ENCODE measurements around the gene TBC1D14.

The TBC1D14 gene

DNA sequence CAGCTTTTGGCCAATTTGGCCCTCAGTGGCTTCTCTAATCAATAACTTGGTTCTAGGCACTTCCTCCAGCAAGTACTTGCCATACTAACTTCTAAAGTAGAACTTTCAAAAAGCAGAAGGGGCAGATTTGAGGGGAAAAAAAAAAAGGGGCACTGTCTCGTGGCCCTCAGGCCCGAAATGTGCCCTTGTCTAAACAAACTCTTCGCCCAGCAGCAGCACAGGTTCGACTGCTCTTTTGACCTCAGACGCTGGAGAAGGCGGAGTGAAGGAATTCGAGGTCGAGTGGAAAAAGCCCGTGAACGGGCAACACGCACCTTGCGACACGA, 157.5 kb downstream of the TBC1D14 start:
- peak overlapping the region; percentile 88 for H3K27ac ChIP-seq

DNA sequence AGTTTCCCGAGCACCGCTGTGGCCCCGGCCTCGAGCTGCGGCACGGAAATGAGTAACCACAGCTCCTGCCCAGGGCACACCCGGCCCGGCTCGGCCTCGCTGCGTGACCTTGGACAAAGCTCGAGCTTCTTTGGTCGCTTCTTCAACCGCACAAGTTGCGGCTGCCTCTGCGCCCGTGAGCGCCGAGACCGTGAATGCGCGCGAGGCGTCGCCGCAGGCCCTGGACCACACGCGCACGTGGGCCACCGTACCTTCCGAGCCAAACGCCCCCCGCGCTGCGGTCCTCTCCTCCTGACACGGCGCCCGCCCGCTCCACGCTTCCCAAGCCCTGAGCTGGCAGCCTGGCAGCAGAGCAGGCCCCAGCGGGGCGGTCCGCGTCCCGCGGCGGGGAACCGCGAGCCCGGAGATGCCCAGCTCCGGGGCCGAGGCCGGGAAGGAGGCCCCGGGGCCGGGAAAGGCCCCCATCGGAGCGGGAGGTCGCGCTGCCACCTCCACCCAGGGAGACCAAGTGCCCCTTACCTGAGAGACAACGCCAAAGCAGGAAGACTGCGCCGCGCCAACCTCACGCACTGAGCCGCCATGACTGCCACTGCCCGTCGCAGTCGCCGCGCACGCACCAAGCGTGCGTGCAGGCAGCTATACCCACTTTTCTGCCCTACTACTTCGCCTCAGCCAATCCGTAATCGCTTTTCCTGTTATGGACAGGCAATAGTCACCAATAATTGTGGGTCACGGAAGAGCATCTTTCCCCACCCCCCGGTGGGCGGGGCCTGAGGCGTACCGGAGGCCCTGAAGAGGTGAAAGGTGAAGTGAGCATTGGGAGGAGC, 158.0 kb downstream of the TBC1D14 start, which contains the start of gene GRPEL1:
Gene GRPEL1 (minus strand): TSS at position 613 of the 827 bp plus-strand sequence. CDS start 32 bp downstream, at position 581.
- TF ChIP-seq, protein P1, sequence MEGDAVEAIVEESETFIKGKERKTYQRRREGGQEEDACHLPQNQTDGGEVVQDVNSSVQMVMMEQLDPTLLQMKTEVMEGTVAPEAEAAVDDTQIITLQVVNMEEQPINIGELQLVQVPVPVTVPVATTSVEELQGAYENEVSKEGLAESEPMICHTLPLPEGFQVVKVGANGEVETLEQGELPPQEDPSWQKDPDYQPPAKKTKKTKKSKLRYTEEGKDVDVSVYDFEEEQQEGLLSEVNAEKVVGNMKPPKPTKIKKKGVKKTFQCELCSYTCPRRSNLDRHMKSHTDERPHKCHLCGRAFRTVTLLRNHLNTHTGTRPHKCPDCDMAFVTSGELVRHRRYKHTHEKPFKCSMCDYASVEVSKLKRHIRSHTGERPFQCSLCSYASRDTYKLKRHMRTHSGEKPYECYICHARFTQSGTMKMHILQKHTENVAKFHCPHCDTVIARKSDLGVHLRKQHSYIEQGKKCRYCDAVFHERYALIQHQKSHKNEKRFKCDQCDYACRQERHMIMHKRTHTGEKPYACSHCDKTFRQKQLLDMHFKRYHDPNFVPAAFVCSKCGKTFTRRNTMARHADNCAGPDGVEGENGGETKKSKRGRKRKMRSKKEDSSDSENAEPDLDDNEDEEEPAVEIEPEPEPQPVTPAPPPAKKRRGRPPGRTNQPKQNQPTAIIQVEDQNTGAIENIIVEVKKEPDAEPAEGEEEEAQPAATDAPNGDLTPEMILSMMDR (conservative IDR thresholded peaks at IDR 0.05): no peak
- H3K27ac ChIP-seq: peak within 1 kb of the TSS; percentile 88

More for the DNA sequence above, 157.5 kb downstream of the TBC1D14 start:
- TF ChIP-seq, protein P1 (conservative IDR thresholded peaks at IDR 0.05): no peak

DNA sequence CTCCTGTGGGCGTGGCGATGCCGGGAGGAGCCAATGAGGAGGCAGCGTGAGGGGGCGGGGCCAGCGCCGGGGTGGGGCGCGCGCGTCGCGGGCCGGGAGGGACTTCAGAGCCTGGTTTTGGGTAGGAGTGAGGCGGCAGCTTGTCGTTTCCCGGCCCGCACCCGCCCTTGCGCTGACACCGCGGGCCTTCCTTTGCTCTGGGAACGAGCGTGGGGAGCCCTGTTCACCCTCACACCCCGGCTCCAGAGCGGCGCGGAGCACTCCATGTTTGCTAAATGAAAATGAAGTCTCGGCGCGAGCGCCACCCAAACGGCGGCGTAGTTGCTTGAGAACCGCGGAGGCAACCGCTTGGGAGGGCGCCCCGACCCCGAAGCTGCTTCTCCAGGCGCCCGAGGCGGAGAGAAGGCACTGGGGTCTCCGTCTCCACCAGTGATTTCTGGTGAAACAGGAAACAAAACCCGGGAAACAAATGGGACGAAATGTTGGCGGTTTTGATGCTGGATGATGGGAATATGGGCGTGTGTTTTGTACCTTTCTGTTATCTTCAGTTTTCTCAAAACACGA, 158.7 kb downstream of the TBC1D14 start:
- TF ChIP-seq, protein P1 (conservative IDR thresholded peaks at IDR 0.05): no peak
- H3K27ac ChIP-seq: peak overlapping the region; percentile 88

DNA sequence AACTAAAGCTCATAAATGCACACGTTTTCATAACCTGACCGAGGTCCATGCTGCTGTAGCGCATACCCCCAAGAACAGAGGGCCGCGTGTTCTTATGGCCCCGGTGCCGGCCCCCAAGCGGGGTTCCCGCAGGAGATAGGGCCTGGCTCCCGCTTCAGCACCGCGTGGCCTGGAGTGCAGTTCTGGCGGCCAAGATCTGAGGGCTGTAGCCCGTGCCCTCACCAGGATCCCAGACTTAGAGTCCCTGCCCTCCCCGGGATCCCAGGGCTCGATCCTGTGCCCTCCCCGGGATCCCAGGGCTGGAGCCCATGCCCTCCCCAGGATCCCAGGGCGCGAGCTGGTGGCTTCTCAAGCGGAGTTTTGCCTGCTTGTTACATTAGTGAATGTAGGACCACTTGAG, 159.3 kb downstream of the TBC1D14 start:
- TF ChIP-seq, protein P1 (conservative IDR thresholded peaks at IDR 0.05): no peak
- peak overlapping the region; percentile 88 for H3K27ac ChIP-seq

DNA sequence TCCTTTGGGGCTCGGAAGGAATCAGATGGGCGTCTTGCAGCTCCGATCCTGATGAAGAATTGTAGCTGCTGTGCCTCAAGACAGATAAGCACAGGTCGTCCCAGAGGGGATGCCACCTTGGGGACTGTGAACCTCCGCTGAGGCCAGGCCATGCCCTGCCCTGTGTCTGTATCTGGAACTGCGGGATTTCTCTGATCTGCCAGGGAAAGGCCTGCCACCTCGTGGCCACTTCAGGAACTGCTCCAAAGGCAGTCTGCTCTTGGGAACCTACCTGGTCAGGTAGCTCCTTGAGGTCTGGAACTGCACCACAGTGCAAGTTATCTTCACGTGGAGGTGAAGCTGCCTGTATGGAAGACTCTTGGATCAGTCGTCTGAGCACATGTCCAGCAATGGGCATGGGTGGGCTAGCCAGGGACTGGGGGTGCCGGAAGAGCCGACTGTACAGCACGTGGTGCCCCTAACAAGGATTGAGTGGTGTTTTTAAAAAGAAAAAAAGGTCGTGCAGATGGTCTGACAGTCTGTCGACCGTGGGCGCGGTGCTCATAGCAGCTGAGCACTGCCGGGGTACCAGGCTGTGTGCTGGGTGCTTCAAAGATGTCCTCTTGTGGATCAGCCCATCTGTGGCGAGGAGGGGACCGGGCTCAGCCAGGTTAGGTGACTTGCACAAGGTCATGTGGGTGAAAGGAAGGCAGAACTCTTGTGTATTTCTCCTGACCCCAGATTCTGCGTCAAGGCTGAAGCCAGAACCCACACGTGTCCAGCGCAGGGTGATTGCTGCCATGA, 161.3 kb downstream of the TBC1D14 start:
- TF ChIP-seq, protein P1 (conservative IDR thresholded peaks at IDR 0.05): peak; percentile 97
- H3K27ac ChIP-seq: peak overlapping the region; percentile 19; the same call in 1 of the 2 replicates

DNA sequence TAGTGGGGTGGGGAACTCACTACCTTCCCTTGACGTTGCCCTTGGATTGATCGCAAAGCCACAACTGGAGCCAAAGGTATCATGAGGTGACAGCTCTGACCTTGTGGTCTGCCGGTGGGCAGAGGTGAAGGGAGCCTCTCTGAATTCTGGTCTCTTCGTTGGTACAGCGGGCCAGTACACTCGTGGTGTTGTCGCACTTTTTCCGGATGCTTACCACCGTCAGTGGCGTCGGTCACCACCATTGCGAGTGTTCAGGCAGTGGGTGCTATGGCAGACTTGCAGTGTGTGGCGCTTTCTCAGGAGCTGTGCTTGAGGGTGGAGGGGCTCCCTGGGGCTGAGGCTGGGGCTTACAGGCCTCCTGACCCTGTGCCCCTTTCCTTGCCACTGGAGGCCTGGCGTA, 163.4 kb downstream of the TBC1D14 start:
- H3K27ac ChIP-seq: no peak overlapping the region
- TF ChIP-seq, protein P1 (conservative IDR thresholded peaks at IDR 0.05): no peak

Data from VCaP (cell line).